Measurements from ENCODE around the gene LTO1.

DNA sequence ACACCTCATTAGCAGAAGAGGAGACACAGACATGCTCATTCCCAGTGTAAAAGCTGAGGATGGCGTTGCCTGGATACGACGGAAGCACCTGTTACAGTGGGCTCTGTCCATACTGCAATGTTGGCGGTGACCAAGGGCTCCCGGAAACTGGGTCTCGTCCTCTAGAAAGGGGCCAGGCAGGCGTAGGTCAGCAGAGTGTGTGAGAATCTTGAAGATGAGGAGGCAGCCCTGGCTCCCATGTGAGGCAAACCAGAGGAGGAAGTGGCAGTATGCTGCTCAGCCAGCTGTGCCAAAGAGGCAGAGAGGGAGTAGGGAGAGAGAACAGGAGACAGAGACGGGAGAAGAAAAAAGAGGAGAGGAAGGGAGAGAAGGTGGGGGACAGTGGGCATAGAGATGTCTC, 10.3 kb downstream of the LTO1 start:
- TF ChIP-seq, protein P1, sequence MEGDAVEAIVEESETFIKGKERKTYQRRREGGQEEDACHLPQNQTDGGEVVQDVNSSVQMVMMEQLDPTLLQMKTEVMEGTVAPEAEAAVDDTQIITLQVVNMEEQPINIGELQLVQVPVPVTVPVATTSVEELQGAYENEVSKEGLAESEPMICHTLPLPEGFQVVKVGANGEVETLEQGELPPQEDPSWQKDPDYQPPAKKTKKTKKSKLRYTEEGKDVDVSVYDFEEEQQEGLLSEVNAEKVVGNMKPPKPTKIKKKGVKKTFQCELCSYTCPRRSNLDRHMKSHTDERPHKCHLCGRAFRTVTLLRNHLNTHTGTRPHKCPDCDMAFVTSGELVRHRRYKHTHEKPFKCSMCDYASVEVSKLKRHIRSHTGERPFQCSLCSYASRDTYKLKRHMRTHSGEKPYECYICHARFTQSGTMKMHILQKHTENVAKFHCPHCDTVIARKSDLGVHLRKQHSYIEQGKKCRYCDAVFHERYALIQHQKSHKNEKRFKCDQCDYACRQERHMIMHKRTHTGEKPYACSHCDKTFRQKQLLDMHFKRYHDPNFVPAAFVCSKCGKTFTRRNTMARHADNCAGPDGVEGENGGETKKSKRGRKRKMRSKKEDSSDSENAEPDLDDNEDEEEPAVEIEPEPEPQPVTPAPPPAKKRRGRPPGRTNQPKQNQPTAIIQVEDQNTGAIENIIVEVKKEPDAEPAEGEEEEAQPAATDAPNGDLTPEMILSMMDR (IDR thresholded peaks at IDR 0.05 in 8 of 11, conservative IDR thresholded peaks at IDR 0.05 in 3 of 11), result no peak
- TF ChIP-seq POLR2A (IDR thresholded peaks at IDR 0.05), result no peak
- TF ChIP-seq POLR2AphosphoS5 (IDR thresholded peaks at IDR 0.05), result no peak

Data from spleen (tissue), 7 donors.